ENCODE data around the gene DMRTC2.

DNA sequence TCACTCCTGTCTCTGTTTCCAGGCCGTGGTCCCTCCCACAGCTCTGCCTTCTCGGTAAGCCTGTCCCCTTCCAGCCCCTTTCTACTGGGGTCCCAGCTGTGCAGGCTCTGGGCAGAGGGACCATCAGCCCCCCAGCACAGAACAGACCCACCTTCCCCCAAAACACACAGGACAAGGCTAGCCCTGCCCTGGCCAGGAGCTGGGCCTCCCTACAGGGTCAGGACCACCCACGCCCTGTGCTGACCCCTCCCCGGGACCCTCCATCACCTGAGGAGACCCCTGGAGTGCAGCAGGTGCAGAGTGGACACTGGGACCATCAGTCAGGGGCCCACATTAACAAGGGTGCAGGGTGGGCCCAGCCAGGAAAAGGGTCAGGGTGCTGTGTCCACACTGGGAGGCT, 34.5 kb upstream of the DMRTC2 start:
- TF ChIP-seq, protein P1, sequence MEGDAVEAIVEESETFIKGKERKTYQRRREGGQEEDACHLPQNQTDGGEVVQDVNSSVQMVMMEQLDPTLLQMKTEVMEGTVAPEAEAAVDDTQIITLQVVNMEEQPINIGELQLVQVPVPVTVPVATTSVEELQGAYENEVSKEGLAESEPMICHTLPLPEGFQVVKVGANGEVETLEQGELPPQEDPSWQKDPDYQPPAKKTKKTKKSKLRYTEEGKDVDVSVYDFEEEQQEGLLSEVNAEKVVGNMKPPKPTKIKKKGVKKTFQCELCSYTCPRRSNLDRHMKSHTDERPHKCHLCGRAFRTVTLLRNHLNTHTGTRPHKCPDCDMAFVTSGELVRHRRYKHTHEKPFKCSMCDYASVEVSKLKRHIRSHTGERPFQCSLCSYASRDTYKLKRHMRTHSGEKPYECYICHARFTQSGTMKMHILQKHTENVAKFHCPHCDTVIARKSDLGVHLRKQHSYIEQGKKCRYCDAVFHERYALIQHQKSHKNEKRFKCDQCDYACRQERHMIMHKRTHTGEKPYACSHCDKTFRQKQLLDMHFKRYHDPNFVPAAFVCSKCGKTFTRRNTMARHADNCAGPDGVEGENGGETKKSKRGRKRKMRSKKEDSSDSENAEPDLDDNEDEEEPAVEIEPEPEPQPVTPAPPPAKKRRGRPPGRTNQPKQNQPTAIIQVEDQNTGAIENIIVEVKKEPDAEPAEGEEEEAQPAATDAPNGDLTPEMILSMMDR (IDR thresholded peaks at IDR 0.05; ENCODE audit: borderline replicate concordance, extremely low read depth, low read length, poor library complexity, severe bottlenecking): no peak
- no peak for TF ChIP-seq EZH2 (IDR thresholded peaks at IDR 0.05; ENCODE audit: borderline replicate concordance, low read depth, low read length, severe bottlenecking)
